Ovary (tissue), 9 donors: ENCODE data around the gene NF1. TPM values are rescaled to one million over a fixed set of nuclear protein-coding genes. Genes with fewer than 3 reads are reported as not detected.
"Not testable (repeated sequence)": the region's sequence is repeated elsewhere in the genome, so short reads cannot be mapped to it uniquely, and the experiment has no call there.

Experiments used
- DNase-seq, 5 donors: peaks; one replicate each; pipeline ENCODE4 v3.0.0-alpha.2; 2019 to 2020
- H3K27ac ChIP-seq, 2 donors: fragments of 200-600 bp; one replicate each; pipeline versions ENCODE4 v1.5.1 to v1.8.0; 2019 to 2022
- H3K27me3 ChIP-seq: fragments of 200-600 bp; one replicate; pipeline ENCODE4 v1.8.0; 2022
- H3K36me3 ChIP-seq: fragments of 200-600 bp; sonication (generic); one replicate; pipeline ENCODE4 v1.5.1; 2019
- H3K4me1 ChIP-seq: one replicate; pipeline ENCODE4 v1.8.1; 2013; ENCODE audit warnings: mild to moderate bottlenecking, moderate library complexity; ENCODE audit not compliant: insufficient read depth
- H3K4me3 ChIP-seq: fragments of 200-600 bp; sonication (generic); one replicate; pipeline ENCODE4 v1.5.1; 2017
- H3K9me3 ChIP-seq, 2 donors: fragments of 200-600 bp in 1 of 2; sonication (generic) in 1 of 2; one replicate each; pipeline versions ENCODE4 v1.5.1 to v1.8.1; 2013 to 2019; ENCODE audit warnings: mild to moderate bottlenecking in 1 of 2, moderate library complexity in 1 of 2
- CTCF ChIP-seq, 3 donors: fragments of 450-650 bp in 2 of 3; fragments of 200-600 bp in 1 of 3; IDR thresholded peaks; one replicate each; pipeline versions ENCODE4 v1.5.1 to v1.8.0; 2016 to 2022; ENCODE audit warnings: antibody characterized with exemption in 3 of 3, mild to moderate bottlenecking in 1 of 3
- EP300 ChIP-seq: sonication (generic); formaldehyde crosslinking; IDR thresholded peaks from one replicate; pipeline ENCODE4 v1.6.1; 2017; ENCODE audit warnings: antibody characterized with exemption
- POLR2A ChIP-seq: fragments of 450-650 bp; IDR thresholded peaks from one replicate; pipeline ENCODE4 v1.6.1; 2017; ENCODE audit warnings: antibody characterized with exemption, mild to moderate bottlenecking, moderate library complexity
- WGBS, 3 donors: extraction: QIAGEN DNeasy Blood & Tissue Kit in 1 of 3; methylation state at CpG; one replicate each; pipeline versions ENCODE4 v1.1.5 to v1.1.7; 2013 to 2017; 5-methylcytosine and 5-hydroxymethylcytosine counted together
- intact Hi-C, 4 donors: fragments of 100-400 bp; cut with DNase I; formaldehyde crosslinking; loops; one replicate each; pipeline versions ENCODE4 v1.11.0 to v1.15.1; 2022 to 2023
- polyA plus RNA-seq, 2 donors: library from polyadenylated mRNA; stranded (reverse); fragments of 200-250 nt in 1 of 2; fragments of 350-450 nt in 1 of 2; fragmentation: Illumina TruSeq in 1 of 2; extraction: RNeasy Lipid Tissue Mini Kit (QIAGEN cat#74804) in 1 of 2; gene quantifications; one replicate each; pipeline ENCODE4 v1.2.3, GENCODE V29; 2013 to 2014
- total RNA-seq, 7 donors: library from RNA; depleted of rRNA in 2 of 7; stranded (reverse); fragments of >200 nt in 2 of 7; fragmentation: NEBNext Ultra II Directional in 3 of 7; extraction: Animal tissue kit (Norgen Biotek cat#: 25700) in 3 of 7; gene quantifications; one replicate each; pipeline versions ENCODE4 v1.1.0 to v1.2.4, GENCODE V29; 2016 to 2023
- donor health status: DM: no; HTN: no; CAD: no; lungs with moderate emphysema.
- donor health status: DM: no; HTN: no; CAD: no.
- donor health status: Bipolar disorder and iron deficiency.
- donor health status: DM: yes; HTN: yes; CAD: no.
- donor health status: DM: no; HTN: no; CAD: no.
- donor health status: DM: yes; HTN: yes; CAD: no.

The NF1 gene
- total and polyA plus RNA-seq, 9 donors: 11.1 to 62.0 (median 57.0) TPM

GRCh38 chr17:31105991-31106390 is 11.2 kb downstream of the NF1 start:
- no peak overlapping the region for H3K27ac ChIP-seq
- H3K9me3 ChIP-seq: no peaks in the 10 kb centered on the region
- DNase-seq: no peak
- 92 to 98% (median 94%) methylated on average over 1 of the region's 1 CpG for WGBS, 3 donors
- intact Hi-C loops: no loop called here
- no peaks in the 10 kb centered on the region for H3K27me3 ChIP-seq
- H3K4me1 ChIP-seq: peaks cover 1% of the 10 kb centered on the region
- H3K4me3 ChIP-seq: no peak overlapping the region
- TF ChIP-seq EP300: no peak
- no peak for TF ChIP-seq POLR2A
- no peak for TF ChIP-seq CTCF (IDR thresholded peaks at IDR 0.05)
- no peaks in the 10 kb centered on the region for H3K36me3 ChIP-seq

GRCh38 chr17:31111183-31111582 is 16.4 kb downstream of the NF1 start:
- Histone ChIP-seq H3K9me3 (no peaks in the 10 kb centered on the region), H3K27me3 (no peaks in the 10 kb centered on the region), H3K27ac (no peak overlapping the region), H3K4me1 (peaks cover 3% of the 10 kb centered on the region), H3K36me3 (no peaks in the 10 kb centered on the region), H3K4me3 (no peak overlapping the region)
- TF ChIP-seq POLR2A (no peak), EP300 (no peak), CTCF (IDR thresholded peaks at IDR 0.05) (no peak)
- WGBS, 3 donors: 1 to 91% (median 48%) methylated on average over 2 of the region's 2 CpGs
- intact Hi-C loops: no loop called here
- no peak for DNase-seq

- Histone ChIP-seq H3K9me3 (no peaks in the 10 kb centered on the region), H3K36me3 (no peaks in the 10 kb centered on the region), H3K27me3 (no peaks in the 10 kb centered on the region), H3K4me1 (peaks cover 3% of the 10 kb centered on the region), H3K4me3 (no peak overlapping the region), H3K27ac (no peak overlapping the region)
- 93 to 97% (median 96%) methylated on average over 1 of the region's 1 CpG for WGBS, 3 donors
- intact Hi-C loops: no loop called here
- DNase-seq: no peak
- TF ChIP-seq EP300: no peak
- no peak for TF ChIP-seq CTCF (IDR thresholded peaks at IDR 0.05)
- no peak for TF ChIP-seq POLR2A
Observed at GRCh38 chr17:31112001-31112661, 17.4 kb downstream of the NF1 start.

- H3K4me1 ChIP-seq, H3K4me3 ChIP-seq, H3K27me3 ChIP-seq, H3K36me3 ChIP-seq, H3K9me3 ChIP-seq, intact Hi-C loops, H3K27ac ChIP-seq: not testable (repeated sequence)
- WGBS, 3 donors: 49 to 57% (median 54%) methylated on average over 7 of the region's 7 CpGs
- DNase-seq: peak in 2 of 5 donors; percentile 40 to 77
Observed at GRCh38 chr17:31113368-31113767, 18.6 kb downstream of the NF1 start.

- TF ChIP-seq EP300 (no peak), POLR2A (no peak), CTCF (IDR thresholded peaks at IDR 0.05) (no peak)
- Histone ChIP-seq H3K9me3 (no peaks in the 10 kb centered on the region), H3K4me3 (no peak overlapping the region), H3K36me3 (no peaks in the 10 kb centered on the region), H3K4me1 (peaks cover 3% of the 10 kb centered on the region), H3K27ac (no peak overlapping the region), H3K27me3 (no peaks in the 10 kb centered on the region)
- intact Hi-C loops: no loop called here
- 96% methylated on average over 4 of the region's 4 CpGs for WGBS, 3 donors
- no peak for DNase-seq
Observed at GRCh38 chr17:31113939-31114338, 19.2 kb downstream of the NF1 start.
